Calu3 (cell line): ENCODE measurements around the gene RBBP5. TPM values are rescaled to one million over a fixed set of nuclear protein-coding genes. Genes with fewer than 3 reads are reported as not detected.
A peak's percentile ranks its signal among the peaks of the same experiment; 100 is the strongest.

Experiments used
- BruUV-seq: library from RNA; stranded (reverse); fragments of 400-500 nt; replicated peaks from 2 replicates; lab custom pipeline; 2021; lab: Mats Ljungman, UMichigan
- CTCF ChIA-PET: fragments of 300-600 bp; sonication (Branson Sonifier 250); formaldehyde crosslinking; loops from one replicate; lab custom pipeline; 2022; ENCODE audit warnings: antibody characterized with exemption; lab: Charles Lee
- DNase-seq: peaks from one replicate; pipeline ENCODE4 v3.0.0; 2022
- H3K27ac Mint-ChIP-seq: one replicate; pipeline ENCODE4 v1.8.0; 2022; ENCODE audit warnings: mixed read lengths; ENCODE audit not compliant: unreplicated experiment
- H3K27me3 Mint-ChIP-seq: one replicate; pipeline ENCODE4 v1.8.0; 2022; ENCODE audit warnings: mixed read lengths; ENCODE audit not compliant: unreplicated experiment
- H3K36me3 Mint-ChIP-seq: one replicate; pipeline ENCODE4 v1.8.0; 2022; ENCODE audit warnings: mild to moderate bottlenecking, moderate library complexity, mixed read lengths; ENCODE audit not compliant: insufficient read depth, unreplicated experiment
- H3K4me1 Mint-ChIP-seq: one replicate; pipeline ENCODE4 v1.8.0; 2022; ENCODE audit warnings: mild to moderate bottlenecking, low read depth, mixed read lengths; ENCODE audit not compliant: unreplicated experiment
- H3K4me3 Mint-ChIP-seq: one replicate; pipeline ENCODE4 v1.8.0; 2022; ENCODE audit warnings: mild to moderate bottlenecking, low read depth, moderate library complexity, mixed read lengths; ENCODE audit not compliant: unreplicated experiment
- H3K9me3 Mint-ChIP-seq: one replicate; pipeline ENCODE4 v1.8.0; 2022; ENCODE audit warnings: low read depth, mixed read lengths; ENCODE audit not compliant: unreplicated experiment
- intact Hi-C: fragments of 100-400 bp; cut with micrococcal nuclease; formaldehyde crosslinking; loops from one replicate; pipeline ENCODE4 v1.10.0; 2022; ENCODE audit not compliant: unreplicated experiment
- total RNA-seq: library from RNA; stranded (reverse); gene quantifications from 2 replicates; pipeline ENCODE4 v1.2.3, GENCODE V29; 2022
- TF ChIP-seq, protein P1 (sequence below): fragments of 200-600 bp; IDR thresholded peaks from one replicate; pipeline ENCODE4 v1.8.0; 2022; ENCODE audit warnings: antibody characterized with exemption; ENCODE audit not compliant: unreplicated experiment

RBBP5 gene
- total RNA-seq, 1 experiment from 2014 or later: 22.0 TPM

DNA sequence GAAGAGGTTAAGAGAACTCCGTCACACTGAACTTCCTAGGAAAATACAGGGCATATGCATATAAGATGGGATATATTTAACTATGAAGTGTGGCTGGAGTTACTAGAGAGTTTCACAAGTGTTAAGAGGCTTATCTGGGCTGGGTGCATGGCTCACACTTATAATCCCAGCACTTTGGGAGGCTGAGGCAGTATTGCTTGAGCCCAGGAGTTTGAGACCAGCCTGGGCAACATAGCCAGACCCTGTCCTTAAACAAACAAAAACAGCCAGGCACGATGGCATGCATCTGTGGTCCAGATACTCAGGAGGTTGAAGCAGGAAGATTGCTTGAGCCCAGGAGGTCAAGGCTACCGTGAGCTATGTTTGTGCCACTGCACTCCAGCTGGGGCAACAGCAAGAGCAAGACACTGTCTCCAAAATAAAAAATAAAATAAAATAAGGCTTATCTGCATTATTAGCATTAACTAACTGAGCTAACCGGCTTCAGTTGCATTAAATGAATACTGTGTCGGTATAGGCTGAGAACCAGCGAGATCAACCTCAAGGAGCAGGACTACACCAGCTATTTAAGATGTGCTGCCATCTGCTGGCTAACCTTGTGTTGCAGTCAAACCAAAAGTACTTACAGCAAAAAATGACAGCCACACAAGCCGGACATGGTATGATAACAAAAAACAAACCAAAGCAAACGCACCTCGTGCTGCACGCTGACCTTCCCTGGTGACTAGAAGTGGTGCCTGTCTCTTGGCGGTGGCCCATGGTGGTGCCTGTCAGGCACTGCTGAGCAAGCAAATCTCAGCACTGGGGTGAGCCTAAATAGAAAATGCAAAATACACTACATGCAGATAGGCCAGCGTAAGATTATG lies 19.7 kb upstream of the RBBP5 start:
- BruUV-seq: no TSS peak
- TF ChIP-seq, protein P1, sequence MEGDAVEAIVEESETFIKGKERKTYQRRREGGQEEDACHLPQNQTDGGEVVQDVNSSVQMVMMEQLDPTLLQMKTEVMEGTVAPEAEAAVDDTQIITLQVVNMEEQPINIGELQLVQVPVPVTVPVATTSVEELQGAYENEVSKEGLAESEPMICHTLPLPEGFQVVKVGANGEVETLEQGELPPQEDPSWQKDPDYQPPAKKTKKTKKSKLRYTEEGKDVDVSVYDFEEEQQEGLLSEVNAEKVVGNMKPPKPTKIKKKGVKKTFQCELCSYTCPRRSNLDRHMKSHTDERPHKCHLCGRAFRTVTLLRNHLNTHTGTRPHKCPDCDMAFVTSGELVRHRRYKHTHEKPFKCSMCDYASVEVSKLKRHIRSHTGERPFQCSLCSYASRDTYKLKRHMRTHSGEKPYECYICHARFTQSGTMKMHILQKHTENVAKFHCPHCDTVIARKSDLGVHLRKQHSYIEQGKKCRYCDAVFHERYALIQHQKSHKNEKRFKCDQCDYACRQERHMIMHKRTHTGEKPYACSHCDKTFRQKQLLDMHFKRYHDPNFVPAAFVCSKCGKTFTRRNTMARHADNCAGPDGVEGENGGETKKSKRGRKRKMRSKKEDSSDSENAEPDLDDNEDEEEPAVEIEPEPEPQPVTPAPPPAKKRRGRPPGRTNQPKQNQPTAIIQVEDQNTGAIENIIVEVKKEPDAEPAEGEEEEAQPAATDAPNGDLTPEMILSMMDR: peak; percentile 67
- Mint-ChIP-seq H3K4me1 (no peaks in the 10 kb centered on the region), H3K9me3 (no peaks in the 10 kb centered on the region), H3K4me3 (peak overlapping the region; percentile 25), H3K27ac (no peak overlapping the region), H3K27me3 (no peaks in the 10 kb centered on the region), H3K36me3 (no peaks in the 10 kb centered on the region)
- intact Hi-C loops: loop anchor here (1.0 to 5.0 kb wide), 2 partner anchors 116 to 152 kb away; no protein-coding TSS in a partner anchor
- CTCF ChIA-PET: interaction anchor here (0.5 to 2.0 kb wide), 12 partner anchors 8 to 606 kb away, joined by 3 to 14 read pairs (median 5); partner anchors contain the start of gene RBBP5
- DNase-seq: peak; percentile 78

DNA sequence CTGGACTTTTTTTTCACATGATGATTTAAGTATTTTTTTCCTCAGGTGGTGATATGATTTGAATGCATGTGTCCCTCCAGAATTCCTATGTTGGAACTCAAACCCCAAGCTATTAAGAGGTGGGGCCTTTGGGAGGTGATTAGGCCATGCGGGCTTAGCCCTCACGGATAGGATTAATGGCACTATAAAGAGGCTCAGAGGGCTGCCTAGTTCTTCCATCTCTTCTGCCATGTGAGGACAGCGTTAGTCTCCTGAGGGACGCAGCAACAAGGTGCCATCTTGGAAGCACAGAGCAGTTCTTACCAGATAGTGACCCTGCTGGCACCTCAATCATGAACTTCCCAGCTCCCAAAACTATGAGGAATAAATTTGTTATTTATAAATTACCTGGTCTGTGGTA lies 18.3 kb upstream of the RBBP5 start:
- no TSS peak for BruUV-seq
- no peak overlapping the region for H3K4me3 Mint-ChIP-seq
- CTCF ChIA-PET: interaction anchor here (2.0 kb wide), 2 partner anchors 18 to 78 kb away, joined by 11 to 12 read pairs; partner anchors contain the start of gene RBBP5
- intact Hi-C loops: loop anchor here (5.0 kb wide), 1 partner anchor 117 kb away; no protein-coding TSS in a partner anchor
- no peaks in the 10 kb centered on the region for H3K4me1 Mint-ChIP-seq
- H3K27ac Mint-ChIP-seq: no peak overlapping the region
- H3K9me3 Mint-ChIP-seq: no peaks in the 10 kb centered on the region
- no peaks in the 10 kb centered on the region for H3K27me3 Mint-ChIP-seq
- TF ChIP-seq, protein P1: no peak
- no peak for DNase-seq
- no peaks in the 10 kb centered on the region for H3K36me3 Mint-ChIP-seq

DNA sequence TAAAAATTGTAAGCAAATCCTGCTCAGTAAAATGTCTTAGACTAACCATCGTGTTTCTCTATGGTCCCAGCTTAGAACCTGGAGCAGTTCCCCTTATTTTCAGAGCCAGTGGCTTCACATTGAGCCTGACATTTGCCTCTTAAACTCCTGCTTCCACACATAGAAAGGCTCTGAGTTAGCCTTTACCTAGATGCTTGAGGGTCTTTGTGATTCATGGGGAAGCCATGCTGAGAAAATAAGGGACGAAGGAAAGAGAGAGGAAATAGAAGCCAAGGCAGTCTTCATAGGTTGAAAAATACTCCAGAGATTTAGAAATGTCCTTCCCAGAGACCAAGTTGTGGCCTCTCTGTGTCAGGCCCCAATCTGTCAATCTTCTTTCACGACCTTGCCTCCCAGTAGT lies 16.1 kb upstream of the RBBP5 start:
- no peaks in the 10 kb centered on the region for H3K27me3 Mint-ChIP-seq
- TF ChIP-seq, protein P1: no peak
- no peaks in the 10 kb centered on the region for H3K4me1 Mint-ChIP-seq
- intact Hi-C loops: no loop called here
- BruUV-seq: no TSS peak
- CTCF ChIA-PET: no interaction called here
- H3K36me3 Mint-ChIP-seq: no peaks in the 10 kb centered on the region
- H3K9me3 Mint-ChIP-seq: no peaks in the 10 kb centered on the region
- DNase-seq: no peak
- H3K27ac Mint-ChIP-seq: no peak overlapping the region
- no peak overlapping the region for H3K4me3 Mint-ChIP-seq

DNA sequence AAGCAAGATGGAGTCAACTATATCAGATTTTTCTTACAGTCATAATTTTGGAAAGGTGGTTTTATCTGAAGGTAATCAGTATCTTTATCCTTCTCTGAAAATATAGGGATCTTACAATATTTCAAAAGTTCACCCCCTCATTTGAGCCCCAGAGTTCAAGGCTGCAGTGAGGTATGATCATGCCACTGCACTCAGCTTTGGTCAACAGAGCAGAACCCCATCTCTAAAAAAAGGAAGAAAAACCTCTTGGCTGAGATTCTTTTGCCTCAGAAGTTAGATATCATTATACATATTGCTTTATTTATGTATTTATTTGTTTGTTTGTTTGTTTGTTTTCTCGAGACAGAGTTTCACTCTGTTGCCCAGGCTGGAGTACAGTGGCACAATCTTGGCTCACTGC lies 11.5 kb upstream of the RBBP5 start:
- DNase-seq: no peak
- CTCF ChIA-PET: no interaction called here
- no TSS peak for BruUV-seq
- Mint-ChIP-seq H3K4me1 (no peaks in the 10 kb centered on the region), H3K27ac (no peak overlapping the region), H3K4me3 (no peak overlapping the region), H3K9me3 (no peaks in the 10 kb centered on the region), H3K27me3 (no peaks in the 10 kb centered on the region), H3K36me3 (no peaks in the 10 kb centered on the region)
- TF ChIP-seq, protein P1: no peak
- intact Hi-C loops: no loop called here
